Ovary (tissue), 9 donors: ENCODE data around the gene RYR3. TPM values are rescaled to one million over a fixed set of nuclear protein-coding genes. Genes with fewer than 3 reads are reported as not detected.

Experiments
- DNase-seq, 5 donors: peaks; one replicate each; pipeline ENCODE4 v3.0.0-alpha.2; 2019 to 2020
- H3K27ac ChIP-seq, 2 donors: fragments of 200-600 bp; one replicate each; pipeline versions ENCODE4 v1.5.1 to v1.8.0; 2019 to 2022
- H3K27me3 ChIP-seq: fragments of 200-600 bp; one replicate; pipeline ENCODE4 v1.8.0; 2022
- H3K36me3 ChIP-seq: fragments of 200-600 bp; sonication (generic); one replicate; pipeline ENCODE4 v1.5.1; 2019
- H3K4me1 ChIP-seq: one replicate; pipeline ENCODE4 v1.8.1; 2013; ENCODE audit warnings: mild to moderate bottlenecking, moderate library complexity; ENCODE audit not compliant: insufficient read depth
- H3K4me3 ChIP-seq: fragments of 200-600 bp; sonication (generic); one replicate; pipeline ENCODE4 v1.5.1; 2017
- H3K9me3 ChIP-seq, 2 donors: fragments of 200-600 bp in 1 of 2; sonication (generic) in 1 of 2; one replicate each; pipeline versions ENCODE4 v1.5.1 to v1.8.1; 2013 to 2019; ENCODE audit warnings: mild to moderate bottlenecking in 1 of 2, moderate library complexity in 1 of 2
- CTCF ChIP-seq, 3 donors: fragments of 450-650 bp in 2 of 3; fragments of 200-600 bp in 1 of 3; IDR thresholded peaks; one replicate each; pipeline versions ENCODE4 v1.5.1 to v1.8.0; 2016 to 2022; ENCODE audit warnings: antibody characterized with exemption in 3 of 3, mild to moderate bottlenecking in 1 of 3
- EP300 ChIP-seq: sonication (generic); formaldehyde crosslinking; IDR thresholded peaks from one replicate; pipeline ENCODE4 v1.6.1; 2017; ENCODE audit warnings: antibody characterized with exemption
- POLR2A ChIP-seq: fragments of 450-650 bp; IDR thresholded peaks from one replicate; pipeline ENCODE4 v1.6.1; 2017; ENCODE audit warnings: antibody characterized with exemption, mild to moderate bottlenecking, moderate library complexity
- WGBS, 3 donors: extraction: QIAGEN DNeasy Blood & Tissue Kit in 1 of 3; methylation state at CpG; one replicate each; pipeline versions ENCODE4 v1.1.5 to v1.1.7; 2013 to 2017; 5-methylcytosine and 5-hydroxymethylcytosine counted together
- intact Hi-C, 4 donors: fragments of 100-400 bp; cut with DNase I; formaldehyde crosslinking; loops; one replicate each; pipeline versions ENCODE4 v1.11.0 to v1.15.1; 2022 to 2023
- polyA plus RNA-seq, 2 donors: library from polyadenylated mRNA; stranded (reverse); fragments of 200-250 nt in 1 of 2; fragments of 350-450 nt in 1 of 2; fragmentation: Illumina TruSeq in 1 of 2; extraction: RNeasy Lipid Tissue Mini Kit (QIAGEN cat#74804) in 1 of 2; gene quantifications; one replicate each; pipeline ENCODE4 v1.2.3, GENCODE V29; 2013 to 2014
- total RNA-seq, 7 donors: library from RNA; depleted of rRNA in 2 of 7; stranded (reverse); fragments of >200 nt in 2 of 7; fragmentation: NEBNext Ultra II Directional in 3 of 7; extraction: Animal tissue kit (Norgen Biotek cat#: 25700) in 3 of 7; gene quantifications; one replicate each; pipeline versions ENCODE4 v1.1.0 to v1.2.4, GENCODE V29; 2016 to 2023
- donor health status: DM: no; HTN: no; CAD: no; lungs with moderate emphysema.
- donor health status: DM: no; HTN: no; CAD: no.
- donor health status: Bipolar disorder and iron deficiency.
- donor health status: DM: yes; HTN: yes; CAD: no.
- donor health status: DM: no; HTN: no; CAD: no.
- donor health status: DM: yes; HTN: yes; CAD: no.

RYR3 gene
- total and polyA plus RNA-seq, 9 donors, result 0.52 to 6.0 (median 0.96) TPM

DNA sequence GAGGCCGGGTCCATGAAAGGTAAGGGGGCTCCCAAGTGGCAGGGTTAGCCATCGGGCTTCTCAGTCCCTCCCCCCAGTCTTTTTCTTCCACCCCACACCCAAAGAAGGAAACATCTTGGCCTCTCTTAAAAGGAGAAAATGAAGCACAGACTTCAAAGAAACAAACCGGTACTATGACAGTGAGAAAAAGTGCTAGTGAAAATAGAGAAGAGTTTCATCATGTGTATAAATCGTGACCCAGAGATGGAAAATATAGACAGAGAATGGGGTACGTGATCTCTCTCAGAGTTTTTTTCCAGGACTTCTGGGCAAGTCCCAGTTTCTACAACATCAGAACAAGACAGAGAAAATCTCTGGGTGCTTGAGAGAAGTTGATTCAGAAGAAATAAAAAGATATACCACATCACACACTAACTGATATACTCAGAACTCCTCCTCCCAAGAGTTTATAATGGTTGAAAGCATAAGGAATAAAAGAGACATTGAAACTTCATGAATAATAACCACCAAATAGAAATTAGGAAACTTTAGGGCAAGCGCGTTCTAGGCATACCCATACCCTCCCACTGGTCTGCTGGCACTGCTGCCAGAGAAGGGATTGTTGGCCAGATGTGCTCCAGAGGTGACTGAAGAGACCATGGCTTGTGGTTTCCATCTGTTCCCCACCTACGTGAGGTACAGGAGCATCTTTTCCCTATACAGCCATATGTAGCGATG is 338.6 kb downstream of the RYR3 start:
- 80 to 86% (median 84%) methylated on average over 9 of the region's 9 CpGs for WGBS, 3 donors
- TF ChIP-seq EP300 (no peak), CTCF (IDR thresholded peaks at IDR 0.05) (no peak), POLR2A (no peak)
- Histone ChIP-seq H3K36me3 (no peaks in the 10 kb centered on the region), H3K27ac (no peak overlapping the region), H3K4me3 (no peak overlapping the region), H3K4me1 (no peaks in the 10 kb centered on the region), H3K27me3 (no peaks in the 10 kb centered on the region), H3K9me3 (no peaks in the 10 kb centered on the region)
- DNase-seq, result no peak
- intact Hi-C loops, result loop anchor here in 1 of 4 donors (10.0 kb wide), 1 partner anchor 65 kb away; no protein-coding TSS in a partner anchor

DNA sequence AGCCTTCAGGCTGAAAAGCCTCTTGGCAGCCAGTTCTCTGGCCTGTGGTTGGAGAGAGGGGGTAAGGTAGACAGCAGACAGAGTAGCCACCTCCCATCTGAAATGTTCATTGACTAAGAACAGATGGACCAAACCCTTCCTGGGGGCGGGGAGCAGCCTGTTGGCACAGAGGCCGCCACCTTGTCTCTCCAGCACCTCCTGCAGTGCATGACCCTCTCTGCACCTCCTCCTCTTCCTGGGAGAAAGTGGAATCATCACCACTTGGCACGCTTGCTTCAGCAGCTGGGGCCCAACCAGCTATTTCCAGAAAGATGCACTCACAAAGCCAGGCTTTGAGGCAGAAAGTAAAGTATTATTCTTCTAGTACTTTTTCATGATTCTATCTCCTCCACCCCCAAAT is 344.1 kb downstream of the RYR3 start:
- DNase-seq, result no peak
- no peak overlapping the region for H3K4me3 ChIP-seq
- H3K4me1 ChIP-seq, result no peaks in the 10 kb centered on the region
- no peaks in the 10 kb centered on the region for H3K9me3 ChIP-seq
- no peaks in the 10 kb centered on the region for H3K36me3 ChIP-seq
- 48 to 53% (median 49%) methylated on average over 3 of the region's 3 CpGs for WGBS, 3 donors
- intact Hi-C loops, result no loop called here
- no peaks in the 10 kb centered on the region for H3K27me3 ChIP-seq
- no peak overlapping the region for H3K27ac ChIP-seq
- TF ChIP-seq EP300 (no peak), CTCF (IDR thresholded peaks at IDR 0.05) (no peak), POLR2A (no peak)

DNA sequence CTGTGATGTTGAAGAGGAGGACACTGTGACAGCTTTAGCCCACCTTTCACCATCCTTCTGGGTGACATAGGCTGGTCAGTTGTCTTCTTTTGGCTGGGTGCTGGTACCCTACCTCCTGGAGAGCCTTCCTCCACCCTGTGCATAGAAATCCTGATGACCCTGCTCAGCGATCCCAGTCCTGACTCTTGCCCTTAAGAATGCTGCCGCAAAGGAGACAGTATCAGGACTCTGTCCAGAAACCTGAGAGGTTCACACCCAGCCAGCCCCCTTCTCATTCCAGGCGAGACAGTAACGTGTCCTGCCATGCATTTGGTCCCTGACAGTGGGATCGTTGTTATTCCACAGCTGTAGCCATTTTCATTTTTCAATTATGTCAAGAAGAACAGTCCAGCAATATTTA is 344.7 kb downstream of the RYR3 start:
- no peaks in the 10 kb centered on the region for H3K9me3 ChIP-seq
- H3K4me1 ChIP-seq, result no peaks in the 10 kb centered on the region
- H3K27ac ChIP-seq, result no peak overlapping the region
- no peak overlapping the region for H3K4me3 ChIP-seq
- 43 to 61% (median 48%) methylated on average over 5 of the region's 5 CpGs for WGBS, 3 donors
- H3K27me3 ChIP-seq, result no peaks in the 10 kb centered on the region
- intact Hi-C loops, result no loop called here
- no peaks in the 10 kb centered on the region for H3K36me3 ChIP-seq
- no peak for TF ChIP-seq CTCF (IDR thresholded peaks at IDR 0.05)
- no peak for TF ChIP-seq EP300
- TF ChIP-seq POLR2A, result no peak
- no peak for DNase-seq

DNA sequence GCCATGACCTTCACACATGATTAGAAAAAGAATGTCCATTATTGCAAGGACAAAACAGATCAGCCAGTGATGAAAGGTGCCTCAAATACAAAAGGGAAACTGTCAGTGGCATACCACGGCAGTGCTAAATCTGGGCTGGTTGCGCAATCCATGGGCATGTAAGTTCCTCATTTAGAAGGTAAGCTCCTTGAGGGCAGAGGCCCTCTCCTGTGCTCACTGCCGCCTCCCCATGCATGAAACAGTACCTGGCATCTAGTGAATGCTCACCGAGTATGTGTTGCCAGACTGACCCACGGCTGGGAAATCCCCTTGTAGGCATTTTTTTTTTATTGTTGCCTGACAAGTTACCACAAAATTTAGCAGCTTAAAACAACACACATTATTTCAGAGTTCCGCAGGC is 345.4 kb downstream of the RYR3 start:
- intact Hi-C loops, result no loop called here
- Histone ChIP-seq H3K36me3 (no peaks in the 10 kb centered on the region), H3K4me3 (no peak overlapping the region), H3K27ac (no peak overlapping the region), H3K9me3 (no peaks in the 10 kb centered on the region), H3K27me3 (no peaks in the 10 kb centered on the region), H3K4me1 (no peaks in the 10 kb centered on the region)
- no peak for TF ChIP-seq EP300
- TF ChIP-seq CTCF (IDR thresholded peaks at IDR 0.05), result no peak
- no peak for TF ChIP-seq POLR2A
- no peak for DNase-seq
- 78 to 87% (median 84%) methylated on average over 6 of the region's 6 CpGs for WGBS, 3 donors
